ENCODE measurements around the gene AATF.

AATF gene

DNA sequence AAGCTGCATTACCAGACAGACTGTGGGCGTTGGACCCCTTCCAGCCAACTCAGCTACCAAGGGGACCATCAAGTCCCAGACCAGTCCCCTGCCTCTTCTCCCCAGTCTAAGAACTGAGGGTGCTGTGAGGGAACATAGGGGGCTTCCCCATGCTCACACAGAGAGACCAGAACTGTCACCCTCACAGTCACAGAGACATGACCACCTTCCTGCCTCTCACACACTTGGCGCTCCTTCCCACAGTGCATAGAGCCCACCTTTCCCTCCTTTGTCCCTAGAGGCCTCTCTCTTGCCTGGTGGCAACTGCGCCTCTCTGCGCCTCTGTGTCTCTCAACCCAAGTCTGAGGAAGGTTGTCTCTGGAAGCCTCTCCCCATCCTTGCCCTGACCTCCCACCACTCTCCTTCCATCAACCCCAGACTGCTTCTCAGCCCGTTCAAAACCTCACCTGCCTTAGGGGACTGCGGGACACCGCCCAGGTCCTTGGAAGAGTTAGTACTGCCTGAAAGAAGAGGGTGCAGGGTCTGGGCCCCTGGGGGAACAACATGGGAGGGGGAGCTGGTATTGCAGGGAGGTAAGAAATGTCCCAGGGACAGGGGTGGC is 17.6 kb upstream of the AATF start:
- DNase-seq = no peak

DNA sequence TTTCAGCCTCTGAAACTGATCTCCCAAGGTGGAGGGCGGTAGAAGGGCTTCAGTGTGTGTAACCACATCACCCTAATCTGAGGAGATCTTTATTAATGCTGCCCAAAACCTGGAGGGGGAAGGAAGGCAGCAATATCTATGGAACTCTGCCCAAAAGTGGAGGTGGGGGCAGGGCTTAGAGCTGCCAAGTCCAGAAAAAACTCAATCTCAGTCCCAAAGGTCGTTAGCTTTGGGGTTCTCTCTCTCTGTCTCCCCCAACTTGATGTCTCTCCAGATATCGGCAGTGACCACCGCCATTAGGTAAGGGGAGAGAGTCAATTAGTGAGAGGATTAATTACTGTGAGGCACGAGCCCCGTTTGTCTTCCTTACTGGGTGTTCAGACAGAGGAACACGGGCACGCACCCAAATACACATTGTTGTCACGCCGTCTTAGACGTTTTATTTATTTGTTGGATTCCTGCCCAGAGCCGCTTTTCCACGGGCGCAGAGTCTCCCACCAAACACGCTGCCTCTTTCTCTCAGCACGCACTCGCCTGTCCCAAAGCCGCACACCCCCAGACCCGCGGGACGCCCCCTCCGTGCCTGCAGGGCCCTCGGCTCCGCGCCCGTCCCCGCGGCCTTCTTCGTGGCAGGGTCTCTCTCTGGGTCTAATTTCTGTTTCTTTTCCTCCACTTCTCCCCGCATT is 16.9 kb upstream of the AATF start:
- DNase-seq = no peak

- no peak for DNase-seq
Measured at GRCh38 chr17:36932383-36932693, 16.4 kb upstream of the AATF start.

GRCh38 chr17:36932694-36933511 is 15.9 kb upstream of the AATF start:
- DNase-seq = no peak

- no peak for DNase-seq
Measured at GRCh38 chr17:36933512-36934143, 15.1 kb upstream of the AATF start.

DNA sequence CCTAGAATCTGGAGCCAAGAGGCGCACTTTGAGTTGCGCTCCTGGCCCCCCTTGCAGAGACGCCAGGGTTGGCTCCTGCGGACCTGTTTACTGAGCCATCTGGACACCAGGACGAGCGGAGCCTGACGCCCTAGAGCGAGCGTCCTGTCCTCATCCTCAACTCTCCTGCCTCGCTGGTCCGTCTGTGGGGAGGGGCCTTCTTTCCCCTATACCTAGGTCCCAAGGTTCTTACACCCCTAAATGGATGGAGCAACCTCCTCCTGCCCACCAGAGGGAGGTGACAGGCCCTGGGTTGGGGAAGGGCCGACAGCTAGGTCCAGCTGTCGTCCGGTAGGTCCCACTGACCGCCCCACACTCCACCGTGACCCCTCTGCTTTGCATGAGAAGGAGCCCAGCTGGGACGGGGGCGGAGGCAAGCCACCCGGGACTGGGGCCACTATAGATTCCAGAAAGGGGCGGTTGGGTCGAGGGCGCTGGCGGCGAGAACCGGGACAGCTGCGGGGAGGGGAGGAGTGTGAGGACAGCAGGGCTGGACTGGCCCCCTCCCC is 14.5 kb upstream of the AATF start:
- DNase-seq = no peak

DNA sequence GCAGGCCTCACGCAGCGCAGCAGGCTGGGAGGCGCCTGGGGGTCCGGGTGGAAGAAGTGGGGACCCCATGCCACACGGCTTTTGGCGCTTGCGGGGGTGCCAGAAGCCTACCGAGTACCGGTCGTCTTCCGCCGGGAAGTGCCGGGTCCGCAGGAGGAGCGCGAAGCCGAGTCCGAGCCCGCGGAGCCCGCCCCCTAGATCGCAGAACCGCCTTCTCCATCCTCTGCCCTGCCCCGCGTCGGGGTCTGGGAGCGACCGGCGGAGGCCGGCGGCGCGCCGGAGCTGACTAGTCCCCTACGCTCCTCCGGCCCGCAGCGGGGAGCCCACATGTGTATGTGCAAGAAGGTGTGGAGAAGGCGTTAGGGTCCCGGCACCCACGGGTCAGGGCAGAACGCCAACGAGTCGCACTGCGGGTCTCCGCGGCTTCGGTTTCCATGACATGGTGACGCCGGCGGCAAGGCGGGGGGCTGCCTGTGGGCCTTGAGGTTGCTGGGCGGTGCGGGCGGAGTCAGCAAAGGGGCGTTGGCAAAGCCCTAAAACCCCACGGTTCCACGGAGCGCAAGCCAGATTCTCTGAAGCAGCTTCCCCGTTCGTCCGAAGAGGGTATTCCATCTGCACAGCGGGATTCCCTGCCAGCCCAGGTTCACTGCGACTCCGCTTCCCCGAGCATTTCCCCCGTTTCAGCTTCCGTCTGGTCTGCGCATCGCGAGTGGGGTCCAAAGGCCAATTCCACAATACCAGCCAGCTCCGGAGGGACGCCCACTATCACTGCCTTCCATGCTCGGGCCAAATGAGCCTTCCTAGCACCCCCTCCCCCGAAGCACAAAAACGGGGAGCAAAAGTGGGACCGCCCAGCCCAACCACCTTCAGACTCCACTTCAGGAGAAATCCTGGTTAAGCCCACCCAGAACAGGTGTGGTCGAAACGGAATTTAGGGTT is 13.8 kb upstream of the AATF start:
- no peak for DNase-seq

DNA sequence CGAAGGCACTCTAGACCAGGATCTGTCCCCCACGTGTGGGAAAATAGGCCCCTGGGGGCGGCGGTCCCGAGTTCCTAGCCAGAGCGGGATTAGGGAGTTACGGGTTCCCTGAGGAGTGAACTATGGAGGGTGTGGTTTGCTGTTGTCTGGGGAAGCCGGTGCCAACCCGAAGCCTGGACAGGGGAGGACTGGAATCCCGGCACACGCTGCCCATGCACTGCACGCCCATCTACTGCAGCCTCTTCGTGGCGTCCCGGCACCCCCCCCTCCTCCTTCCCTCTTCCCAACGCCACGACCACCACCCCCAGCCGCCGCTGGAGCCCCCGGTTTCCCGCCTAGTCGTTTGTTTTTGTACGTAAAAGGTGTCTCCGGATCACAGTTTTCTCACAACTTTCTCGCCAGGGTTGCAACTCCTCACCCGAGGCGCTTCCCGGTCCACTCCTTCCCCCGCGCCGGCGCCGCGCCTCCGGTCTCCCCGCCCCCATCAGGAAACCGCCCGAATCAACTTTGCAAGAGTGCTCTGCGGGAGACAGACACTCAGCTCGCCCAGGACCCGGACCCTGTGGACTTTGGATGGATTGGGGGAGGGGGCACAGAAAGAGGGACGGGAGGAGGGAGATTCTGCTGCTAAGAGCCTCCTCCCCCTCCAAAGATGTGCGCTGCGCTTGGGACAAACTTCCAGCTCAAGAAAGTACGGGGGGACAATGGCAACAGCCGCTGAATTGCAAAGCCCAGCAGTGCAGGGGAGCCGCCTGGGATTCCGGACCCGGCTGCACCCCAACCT is 12.9 kb upstream of the AATF start:
- DNase-seq = peak; percentile 78

GRCh38 chr17:36936455-36937000 is 12.2 kb upstream of the AATF start:
- no peak for DNase-seq

DNA sequence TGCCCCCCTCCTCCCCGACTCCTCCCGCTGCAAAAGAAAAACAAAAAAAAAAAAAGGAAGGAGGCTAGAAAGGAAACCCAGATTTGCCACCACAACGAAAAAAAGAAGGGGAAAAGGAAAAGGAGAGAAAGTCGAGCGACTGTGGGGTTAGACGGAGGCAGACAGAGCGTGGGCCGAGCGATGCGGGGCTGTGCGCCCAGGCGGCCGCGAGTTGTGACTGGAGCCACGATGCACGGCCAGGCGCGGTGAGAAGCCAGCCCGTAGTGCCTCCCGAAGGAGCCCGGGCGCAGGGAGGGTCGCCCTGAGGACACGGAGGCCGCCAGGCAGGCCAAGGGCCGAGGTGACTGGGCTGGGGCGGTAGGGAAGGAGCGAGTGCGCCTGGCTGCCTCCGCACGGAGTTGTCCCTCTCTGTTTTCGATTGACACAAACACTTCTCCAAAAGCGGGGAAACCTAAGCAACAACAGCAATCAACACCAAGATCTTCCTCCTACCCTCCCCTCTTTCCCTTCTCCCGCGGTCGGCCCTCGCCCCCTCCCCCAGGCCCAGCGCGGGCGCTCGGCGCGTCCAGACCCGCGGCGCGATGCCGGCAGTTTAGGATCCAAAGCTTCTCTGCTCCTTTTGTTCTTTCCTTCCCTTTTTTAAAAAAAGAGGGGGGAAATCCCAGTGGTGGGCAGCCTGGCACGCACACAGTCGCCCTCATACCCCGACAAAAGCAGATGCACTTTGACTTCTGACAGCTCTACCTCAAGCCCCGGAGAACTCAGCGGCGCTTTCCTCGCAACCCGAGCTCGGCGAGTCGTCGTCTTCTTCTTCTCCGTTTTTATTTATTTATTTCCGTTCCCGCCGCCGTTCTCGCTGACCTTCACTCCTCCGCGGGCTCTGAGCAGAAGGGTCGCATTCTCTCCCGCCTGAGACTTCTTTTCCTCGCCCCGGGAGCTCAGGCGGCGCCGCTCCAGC is 11.5 kb upstream of the AATF start, which contains the start of gene LHX1:
Gene LHX1, plus strand, starts transcription at position 475 of the 958 bp plus-strand sequence. CDS start 723 bp downstream, outside the sequence.
- no peak for DNase-seq

DNA sequence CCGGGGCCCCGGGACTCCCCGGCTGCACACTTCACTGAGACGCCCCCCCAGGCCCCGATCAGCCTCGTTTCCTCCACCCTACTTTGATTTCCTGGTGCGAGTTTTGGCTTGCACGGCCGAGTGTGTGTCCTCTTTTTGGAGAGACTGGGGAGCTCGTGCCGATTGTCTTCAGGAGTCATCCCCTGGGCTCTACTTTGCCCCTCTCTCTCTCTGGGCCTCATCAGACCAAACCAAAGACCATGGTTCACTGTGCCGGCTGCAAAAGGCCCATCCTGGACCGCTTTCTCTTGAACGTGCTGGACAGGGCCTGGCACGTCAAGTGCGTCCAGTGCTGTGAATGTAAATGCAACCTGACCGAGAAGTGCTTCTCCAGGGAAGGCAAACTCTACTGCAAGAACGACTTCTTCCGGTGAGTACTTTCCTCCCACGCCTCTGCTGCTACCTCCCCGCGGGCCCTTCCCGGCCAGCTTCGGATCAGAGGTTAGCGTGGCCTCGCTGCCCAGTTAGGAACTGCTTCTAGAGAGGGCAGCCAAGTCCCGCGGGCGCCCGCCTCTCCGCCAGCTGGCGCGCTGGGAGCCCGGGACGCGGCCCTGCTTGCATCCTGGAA is 10.7 kb upstream of the AATF start:
- no peak for DNase-seq

- DNase-seq = no peak
Measured at GRCh38 chr17:36938566-36939051, 10.1 kb upstream of the AATF start.

GRCh38 chr17:36939052-36939801 is 9.5 kb upstream of the AATF start:
- DNase-seq = no peak

DNA sequence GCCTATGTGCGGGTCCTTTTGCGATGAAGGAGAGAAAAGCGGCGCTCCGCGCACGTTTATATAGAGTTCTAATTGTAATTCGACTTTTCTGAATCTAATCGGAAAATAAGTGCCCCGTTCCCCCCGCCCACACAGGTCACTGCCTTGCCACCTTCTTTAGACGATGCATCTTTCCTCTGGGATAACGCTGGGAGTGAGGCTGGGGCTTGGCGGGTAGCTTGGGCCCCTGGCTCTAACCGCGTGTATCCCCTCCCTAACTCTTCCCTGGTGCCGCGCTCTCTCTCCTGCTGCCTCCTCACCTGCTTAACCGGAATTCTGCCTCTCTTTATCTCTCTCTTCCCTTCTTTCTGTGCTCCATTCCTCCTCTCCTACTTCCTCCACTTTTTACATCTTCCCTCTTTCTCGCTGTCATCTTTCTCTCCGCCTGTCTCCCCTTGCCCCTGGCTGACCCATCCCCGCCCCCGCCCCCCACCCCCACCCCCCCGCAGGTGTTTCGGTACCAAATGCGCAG is 8.9 kb upstream of the AATF start:
- DNase-seq = no peak

DNA sequence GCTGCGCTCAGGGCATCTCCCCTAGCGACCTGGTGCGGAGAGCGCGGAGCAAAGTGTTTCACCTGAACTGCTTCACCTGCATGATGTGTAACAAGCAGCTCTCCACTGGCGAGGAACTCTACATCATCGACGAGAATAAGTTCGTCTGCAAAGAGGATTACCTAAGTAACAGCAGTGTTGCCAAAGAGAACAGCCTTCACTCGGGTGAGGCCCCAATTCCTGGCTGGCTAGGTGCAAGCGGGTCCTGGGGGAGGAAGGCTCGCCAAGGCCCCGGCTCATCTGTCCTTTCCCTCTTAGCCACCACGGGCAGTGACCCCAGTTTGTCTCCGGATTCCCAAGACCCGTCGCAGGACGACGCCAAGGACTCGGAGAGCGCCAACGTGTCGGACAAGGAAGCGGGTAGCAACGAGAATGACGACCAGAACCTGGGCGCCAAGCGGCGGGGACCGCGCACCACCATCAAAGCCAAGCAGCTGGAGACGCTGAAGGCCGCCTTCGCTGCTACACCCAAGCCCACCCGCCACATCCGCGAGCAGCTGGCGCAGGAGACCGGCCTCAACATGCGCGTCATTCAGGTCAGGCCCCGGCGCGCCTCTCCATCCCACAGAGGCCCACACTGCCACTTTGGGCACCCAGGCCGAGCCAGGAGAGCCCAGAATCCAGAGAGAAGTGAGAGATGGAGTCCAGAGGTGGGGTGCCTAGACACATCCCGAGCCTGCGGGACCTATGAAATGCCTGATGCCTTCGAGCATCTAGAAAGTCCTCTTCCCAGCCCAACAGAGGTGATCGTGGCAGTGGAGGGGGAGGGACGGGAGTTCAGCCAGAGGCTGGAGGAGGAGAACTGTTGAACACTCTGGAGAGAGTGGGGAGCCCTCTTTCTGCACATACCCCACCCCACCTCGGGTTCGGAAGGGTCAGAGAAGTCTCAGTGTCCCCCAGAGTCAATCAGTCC is 8.2 kb upstream of the AATF start:
- no peak for DNase-seq

GRCh38 chr17:36941265-36942010 is 7.3 kb upstream of the AATF start:
- no peak for DNase-seq
